NCI-H82 (cell line): ENCODE results near the gene FBXL4.
"Not testable (repeated sequence)": the region's sequence is repeated elsewhere in the genome, so short reads cannot be mapped to it uniquely, and the experiment has no call there.

Source experiments
- DNase-seq: peaks from one replicate; lab custom pipeline; 2025; lab: John Stamatoyannopoulos, UW

FBXL4 gene

GRCh38 chr6:98945311-98946115 lies 2.2 kb downstream of the FBXL4 start:
- DNase-seq = peak; percentile 23

- peak; percentile 43 for DNase-seq
Measured at GRCh38 chr6:98944598-98945081, 3.1 kb downstream of the FBXL4 start.

GRCh38 chr6:98944168-98944567 lies 3.6 kb downstream of the FBXL4 start:
- no peak for DNase-seq

- DNase-seq = peak; percentile 16
Measured at GRCh38 chr6:98942263-98942803, 5.4 kb downstream of the FBXL4 start.

GRCh38 chr6:98941319-98941718 lies 6.4 kb downstream of the FBXL4 start:
- DNase-seq = no peak

GRCh38 chr6:98937351-98937750 lies 10.4 kb downstream of the FBXL4 start:
- DNase-seq = no peak

GRCh38 chr6:98932381-98932780 lies 15.4 kb downstream of the FBXL4 start:
- no peak for DNase-seq

GRCh38 chr6:98931696-98932095 lies 16.1 kb downstream of the FBXL4 start:
- DNase-seq = peak; percentile 3

GRCh38 chr6:98929498-98930060 lies 18.2 kb downstream of the FBXL4 start:
- DNase-seq = no peak

GRCh38 chr6:98928688-98929087 lies 19.1 kb downstream of the FBXL4 start:
- DNase-seq = no peak

GRCh38 chr6:98927534-98927933 lies 20.2 kb downstream of the FBXL4 start:
- no peak for DNase-seq

GRCh38 chr6:98925831-98926230 lies 21.9 kb downstream of the FBXL4 start:
- DNase-seq = no peak

GRCh38 chr6:98924647-98925046 lies 23.1 kb downstream of the FBXL4 start:
- DNase-seq = no peak

GRCh38 chr6:98920904-98921431 lies 26.8 kb downstream of the FBXL4 start:
- no peak for DNase-seq

- DNase-seq = not testable (repeated sequence)
Measured at GRCh38 chr6:98910946-98911345, 36.8 kb downstream of the FBXL4 start.

- no peak for DNase-seq
Measured at GRCh38 chr6:98909236-98909635, 38.5 kb downstream of the FBXL4 start.

GRCh38 chr6:98906342-98906741 lies 41.4 kb downstream of the FBXL4 start:
- DNase-seq = not testable (repeated sequence)

- DNase-seq = no peak
Measured at GRCh38 chr6:98905759-98906158, 42.0 kb downstream of the FBXL4 start.

- DNase-seq = no peak
Measured at GRCh38 chr6:98904096-98904495, 43.6 kb downstream of the FBXL4 start.

GRCh38 chr6:98900706-98901105 lies 47.0 kb downstream of the FBXL4 start:
- no peak for DNase-seq

- peak; percentile 3 for DNase-seq
Measured at GRCh38 chr6:98894810-98895209, 52.9 kb downstream of the FBXL4 start.

GRCh38 chr6:98887650-98888049 lies 60.1 kb downstream of the FBXL4 start:
- no peak for DNase-seq

GRCh38 chr6:98885330-98885729 lies 62.4 kb downstream of the FBXL4 start:
- no peak for DNase-seq
